Measurements from ENCODE around the gene TMED9.

- TF ChIP-seq CTCF (IDR thresholded peaks at IDR 0.05), result no peak
- no peak for TF ChIP-seq POLR2A (IDR thresholded peaks at IDR 0.05)
- no peak for TF ChIP-seq POLR2AphosphoS5 (IDR thresholded peaks at IDR 0.05)
Observed at GRCh38 chr5:177601126-177601525, 9.1 kb downstream of the TMED9 start.

All from upper lobe of left lung (tissue), 4 donors.